WTC11 (cell line): ENCODE results near the gene MXRA8. TPM values are rescaled to one million over a fixed set of nuclear protein-coding genes. Genes with fewer than 3 reads are reported as not detected.
A peak's percentile ranks its signal among the peaks of the same experiment; 100 is the strongest.

ENCODE experiments used
- ATAC-seq: fragments of 200-7000 bp; cut with Tn5 transposase; 2 replicates; pipeline ENCODE4 v1.10.0; 2021; ENCODE audit warnings: mild to moderate bottlenecking, moderate library complexity
- CTCF ChIA-PET: fragments of 300-600 bp; sonication (Branson Sonifier 250); formaldehyde crosslinking; loops from one replicate; lab custom pipeline; 2021; ENCODE audit warnings: antibody characterized with exemption; lab: Charles Lee
- POLR2A ChIA-PET: fragments of 350-600 bp; sonication (Branson Sonifier 250); formaldehyde crosslinking; loops from one replicate; lab custom pipeline; 2021; ENCODE audit warnings: antibody characterized with exemption; lab: Charles Lee
- DNase-seq: peaks from one replicate; pipeline ENCODE4 v3.0.0; 2021; ENCODE audit warnings: low spot score
- H3K27ac Mint-ChIP-seq: 2 replicates; pipeline ENCODE4 v1.8.0; 2021; ENCODE audit warnings: mixed read lengths
- H3K27me3 Mint-ChIP-seq: 2 replicates; pipeline ENCODE4 v1.8.0; 2021; ENCODE audit warnings: low read depth, mild to moderate bottlenecking, moderate library complexity, mixed read lengths
- H3K36me3 Mint-ChIP-seq: 2 replicates; pipeline ENCODE4 v1.8.0; 2021; ENCODE audit warnings: mixed read lengths
- H3K4me1 Mint-ChIP-seq: 2 replicates; pipeline ENCODE4 v1.8.0; 2022; ENCODE audit warnings: mixed read lengths
- H3K4me3 Mint-ChIP-seq: 2 replicates; pipeline ENCODE4 v1.8.0; 2021; ENCODE audit warnings: mild to moderate bottlenecking, moderate library complexity, mixed read lengths
- H3K9me3 Mint-ChIP-seq: 2 replicates; pipeline ENCODE4 v1.8.0; 2021; ENCODE audit warnings: mixed read lengths
- ATF2 ChIP-seq: sonication (generic); formaldehyde crosslinking; IDR thresholded peaks from 2 replicates; pipeline ENCODE4 v1.8.1; 2022; ENCODE audit warnings: low read depth, missing genetic modification reagents, borderline replicate concordance
- CBFB ChIP-seq: sonication (generic); formaldehyde crosslinking; IDR thresholded peaks from 2 replicates; pipeline ENCODE4 v1.8.1; 2022; ENCODE audit warnings: mild to moderate bottlenecking, low read depth, missing genetic modification reagents
- CREM ChIP-seq: sonication (generic); formaldehyde crosslinking; IDR thresholded peaks from 2 replicates; pipeline ENCODE4 v1.8.1; 2022; ENCODE audit warnings: mild to moderate bottlenecking, missing genetic modification reagents, moderate library complexity
- E2F1 ChIP-seq: sonication (generic); formaldehyde crosslinking; IDR thresholded peaks from 2 replicates; pipeline ENCODE4 v1.8.0; 2022; ENCODE audit warnings: mild to moderate bottlenecking, missing genetic modification reagents
- ELF4 ChIP-seq: sonication (generic); formaldehyde crosslinking; IDR thresholded peaks from 2 replicates; pipeline ENCODE4 v1.8.1; 2022; ENCODE audit warnings: low read depth, mild to moderate bottlenecking, moderate library complexity, missing genetic modification reagents
- FOXK1 ChIP-seq: sonication (generic); formaldehyde crosslinking; IDR thresholded peaks from 2 replicates; pipeline ENCODE4 v1.8.0; 2022; ENCODE audit warnings: mild to moderate bottlenecking, moderate library complexity, missing genetic modification reagents
- NFYB ChIP-seq: sonication (generic); formaldehyde crosslinking; conservative IDR thresholded peaks from 2 replicates; pipeline ENCODE4 v1.8.0; 2022; ENCODE audit warnings: low read depth, missing genetic modification reagents
- SMAD3 ChIP-seq: sonication (generic); formaldehyde crosslinking; IDR thresholded peaks from 2 replicates; pipeline ENCODE4 v1.8.0; 2022; ENCODE audit warnings: missing genetic modification reagents, mild to moderate bottlenecking, borderline replicate concordance
- SP1 ChIP-seq: sonication (generic); formaldehyde crosslinking; conservative IDR thresholded peaks from 2 replicates; pipeline ENCODE4 v1.8.1; 2022; ENCODE audit warnings: missing genetic modification reagents
- STAT6 ChIP-seq: sonication (generic); formaldehyde crosslinking; conservative IDR thresholded peaks from 2 replicates; pipeline ENCODE4 v1.8.1; 2023; ENCODE audit warnings: mild to moderate bottlenecking, low read depth, missing genetic modification reagents, moderate library complexity
- TP53 ChIP-seq: sonication (generic); formaldehyde crosslinking; IDR thresholded peaks from 2 replicates; pipeline ENCODE4 v1.8.1; 2023; ENCODE audit warnings: mild to moderate bottlenecking, missing genetic modification reagents
- ZNF281 ChIP-seq: sonication (generic); formaldehyde crosslinking; IDR thresholded peaks from 2 replicates; pipeline ENCODE4 v1.8.0; 2023; ENCODE audit warnings: mild to moderate bottlenecking, missing genetic modification reagents
- ZNF416 ChIP-seq: fragments of 250-450 bp; sonication (Bioruptor Pico); IDR thresholded peaks from 2 replicates; pipeline ENCODE4 v1.9.0; 2021; ENCODE audit warnings: mild to moderate bottlenecking, inconsistent platforms
- ZNF423 ChIP-seq: fragments of 250-450 bp; sonication (Bioruptor Pico); IDR thresholded peaks from 2 replicates; pipeline ENCODE4 v2.1.2; 2022; ENCODE audit warnings: mild to moderate bottlenecking, moderate library complexity
- total RNA-seq: library from RNA; stranded (reverse); gene quantifications from 3 replicates; pipeline ENCODE4 v1.2.3, GENCODE V29; 2021

The MXRA8 gene
- total RNA-seq, 1 experiment from 2014 or later = 6.7 TPM

GRCh38 chr1:1361233-1361981 is 3.1 kb upstream of the MXRA8 start:
- TF ChIP-seq CBFB (no peak), ELF4 (CRISPR knock-in tag) (no peak), ZNF416 (CRISPR knock-in tag) (no peak), ATF2 (CRISPR knock-in tag) (no peak), TP53 (CRISPR knock-in tag) (no peak), STAT6 (CRISPR knock-in tag) (no peak), FOXK1 (CRISPR knock-in tag) (no peak), ZNF423 (CRISPR knock-in tag) (no peak), ZNF281 (no peak), CREM (CRISPR knock-in tag) (no peak)
- H3K4me1 Mint-ChIP-seq = peaks cover 21% of the 10 kb centered on the region
- H3K27me3 Mint-ChIP-seq = peaks cover 30% of the 10 kb centered on the region
- H3K4me3 Mint-ChIP-seq = no peak overlapping the region
- peak; percentile 10 for DNase-seq
- no peaks in the 10 kb centered on the region for H3K9me3 Mint-ChIP-seq
- H3K27ac Mint-ChIP-seq = peak overlapping the region; percentile 62; the same call in 1 of the 2 replicates
- no peak for ATAC-seq
- ChIA-PET POLR2A (no interaction called here), CTCF (interaction anchor here (1.1 to 2.0 kb wide), 2 partner anchors 9 to 11 kb away, joined by 3 to 5 read pairs; no protein-coding TSS in a partner anchor)
- H3K36me3 Mint-ChIP-seq = no peaks in the 10 kb centered on the region

GRCh38 chr1:1360506-1361169 is 2.3 kb upstream of the MXRA8 start:
- Mint-ChIP-seq H3K4me3 (no peak overlapping the region), H3K27ac (peak overlapping the region; percentile 62; the same call in 1 of the 2 replicates), H3K4me1 (peaks cover 21% of the 10 kb centered on the region), H3K9me3 (no peaks in the 10 kb centered on the region), H3K27me3 (peaks cover 30% of the 10 kb centered on the region), H3K36me3 (no peaks in the 10 kb centered on the region)
- CTCF ChIA-PET = no interaction called here
- DNase-seq = peak; percentile 21
- POLR2A ChIA-PET = interaction anchor here (1.0 kb wide), 1 partner anchor 38 kb away, joined by 3 read pairs; the partner anchor contains the start of gene CCNL2
- TF ChIP-seq ZNF423 (CRISPR knock-in tag) (no peak), SP1 (CRISPR knock-in tag) (no peak), E2F1 (CRISPR knock-in tag) (no peak), NFYB (no peak), CBFB (no peak), TP53 (CRISPR knock-in tag) (no peak), SMAD3 (CRISPR knock-in tag) (no peak)
- no peak for ATAC-seq
